ENCODE results near the gene LOX. TPM values are rescaled to one million over a fixed set of nuclear protein-coding genes. Genes with fewer than 3 reads are reported as not detected.

Gene LOX
- total and polyA plus RNA-seq, 9 of the 15 experiments (the other 6 are each of a cell fraction or from before 2014, with no cell fraction given): 0.06 to 0.09 TPM; not detected in 7

GRCh38 chr5:122121479-122122465, 43.7 kb upstream of the LOX start (continued):
- TF ChIP-seq ZBTB40 (IDR thresholded peaks at IDR 0.05) (no peak), ZBTB40 (CRISPR knock-in tag; IDR thresholded peaks at IDR 0.05) (no peak), PRMT5 (CRISPR knock-in tag; IDR thresholded peaks at IDR 0.05) (no peak), TAL1 (IDR thresholded peaks at IDR 0.05) (peak; percentile 39; the same call in 1 of the 2 replicates), PURB (CRISPR knock-in tag; IDR thresholded peaks at IDR 0.05; ENCODE audit: low read depth) (no peak), PTTG1 (tag; IDR thresholded peaks at IDR 0.05; ENCODE audit: low read depth) (no peak)
- TF ChIP-seq, protein P1, sequence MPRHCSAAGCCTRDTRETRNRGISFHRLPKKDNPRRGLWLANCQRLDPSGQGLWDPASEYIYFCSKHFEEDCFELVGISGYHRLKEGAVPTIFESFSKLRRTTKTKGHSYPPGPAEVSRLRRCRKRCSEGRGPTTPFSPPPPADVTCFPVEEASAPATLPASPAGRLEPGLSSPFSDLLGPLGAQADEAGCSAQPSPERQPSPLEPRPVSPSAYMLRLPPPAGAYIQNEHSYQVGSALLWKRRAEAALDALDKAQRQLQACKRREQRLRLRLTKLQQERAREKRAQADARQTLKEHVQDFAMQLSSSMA (CRISPR knock-in tag; IDR thresholded peaks at IDR 0.05): no peak
- TF ChIP-seq, protein P2, sequence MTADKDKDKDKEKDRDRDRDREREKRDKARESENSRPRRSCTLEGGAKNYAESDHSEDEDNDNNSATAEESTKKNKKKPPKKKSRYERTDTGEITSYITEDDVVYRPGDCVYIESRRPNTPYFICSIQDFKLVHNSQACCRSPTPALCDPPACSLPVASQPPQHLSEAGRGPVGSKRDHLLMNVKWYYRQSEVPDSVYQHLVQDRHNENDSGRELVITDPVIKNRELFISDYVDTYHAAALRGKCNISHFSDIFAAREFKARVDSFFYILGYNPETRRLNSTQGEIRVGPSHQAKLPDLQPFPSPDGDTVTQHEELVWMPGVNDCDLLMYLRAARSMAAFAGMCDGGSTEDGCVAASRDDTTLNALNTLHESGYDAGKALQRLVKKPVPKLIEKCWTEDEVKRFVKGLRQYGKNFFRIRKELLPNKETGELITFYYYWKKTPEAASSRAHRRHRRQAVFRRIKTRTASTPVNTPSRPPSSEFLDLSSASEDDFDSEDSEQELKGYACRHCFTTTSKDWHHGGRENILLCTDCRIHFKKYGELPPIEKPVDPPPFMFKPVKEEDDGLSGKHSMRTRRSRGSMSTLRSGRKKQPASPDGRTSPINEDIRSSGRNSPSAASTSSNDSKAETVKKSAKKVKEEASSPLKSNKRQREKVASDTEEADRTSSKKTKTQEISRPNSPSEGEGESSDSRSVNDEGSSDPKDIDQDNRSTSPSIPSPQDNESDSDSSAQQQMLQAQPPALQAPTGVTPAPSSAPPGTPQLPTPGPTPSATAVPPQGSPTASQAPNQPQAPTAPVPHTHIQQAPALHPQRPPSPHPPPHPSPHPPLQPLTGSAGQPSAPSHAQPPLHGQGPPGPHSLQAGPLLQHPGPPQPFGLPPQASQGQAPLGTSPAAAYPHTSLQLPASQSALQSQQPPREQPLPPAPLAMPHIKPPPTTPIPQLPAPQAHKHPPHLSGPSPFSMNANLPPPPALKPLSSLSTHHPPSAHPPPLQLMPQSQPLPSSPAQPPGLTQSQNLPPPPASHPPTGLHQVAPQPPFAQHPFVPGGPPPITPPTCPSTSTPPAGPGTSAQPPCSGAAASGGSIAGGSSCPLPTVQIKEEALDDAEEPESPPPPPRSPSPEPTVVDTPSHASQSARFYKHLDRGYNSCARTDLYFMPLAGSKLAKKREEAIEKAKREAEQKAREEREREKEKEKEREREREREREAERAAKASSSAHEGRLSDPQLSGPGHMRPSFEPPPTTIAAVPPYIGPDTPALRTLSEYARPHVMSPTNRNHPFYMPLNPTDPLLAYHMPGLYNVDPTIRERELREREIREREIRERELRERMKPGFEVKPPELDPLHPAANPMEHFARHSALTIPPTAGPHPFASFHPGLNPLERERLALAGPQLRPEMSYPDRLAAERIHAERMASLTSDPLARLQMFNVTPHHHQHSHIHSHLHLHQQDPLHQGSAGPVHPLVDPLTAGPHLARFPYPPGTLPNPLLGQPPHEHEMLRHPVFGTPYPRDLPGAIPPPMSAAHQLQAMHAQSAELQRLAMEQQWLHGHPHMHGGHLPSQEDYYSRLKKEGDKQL (CRISPR knock-in tag; IDR thresholded peaks at IDR 0.05; ENCODE audit: borderline replicate concordance): no peak
- TF ChIP-seq, protein P3, sequence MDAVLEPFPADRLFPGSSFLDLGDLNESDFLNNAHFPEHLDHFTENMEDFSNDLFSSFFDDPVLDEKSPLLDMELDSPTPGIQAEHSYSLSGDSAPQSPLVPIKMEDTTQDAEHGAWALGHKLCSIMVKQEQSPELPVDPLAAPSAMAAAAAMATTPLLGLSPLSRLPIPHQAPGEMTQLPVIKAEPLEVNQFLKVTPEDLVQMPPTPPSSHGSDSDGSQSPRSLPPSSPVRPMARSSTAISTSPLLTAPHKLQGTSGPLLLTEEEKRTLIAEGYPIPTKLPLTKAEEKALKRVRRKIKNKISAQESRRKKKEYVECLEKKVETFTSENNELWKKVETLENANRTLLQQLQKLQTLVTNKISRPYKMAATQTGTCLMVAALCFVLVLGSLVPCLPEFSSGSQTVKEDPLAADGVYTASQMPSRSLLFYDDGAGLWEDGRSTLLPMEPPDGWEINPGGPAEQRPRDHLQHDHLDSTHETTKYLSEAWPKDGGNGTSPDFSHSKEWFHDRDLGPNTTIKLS (IDR thresholded peaks at IDR 0.05; ENCODE audit: borderline replicate concordance, low read depth): no peak

All from K562 (cell line).